NCI-H2029 treated with DMSO at 0.1 percent for 48 hours (cell line): ENCODE results near the gene PREX1.

Experiments used
- DNase-seq: peaks from one replicate; lab custom pipeline; 2025; lab: John Stamatoyannopoulos, UW

Gene PREX1

GRCh38 chr20:48620507-48621375 lies 207.1 kb downstream of the PREX1 start:
- DNase-seq: peak; percentile 80

GRCh38 chr20:48620154-48620506 lies 207.7 kb downstream of the PREX1 start:
- DNase-seq: no peak

DNA sequence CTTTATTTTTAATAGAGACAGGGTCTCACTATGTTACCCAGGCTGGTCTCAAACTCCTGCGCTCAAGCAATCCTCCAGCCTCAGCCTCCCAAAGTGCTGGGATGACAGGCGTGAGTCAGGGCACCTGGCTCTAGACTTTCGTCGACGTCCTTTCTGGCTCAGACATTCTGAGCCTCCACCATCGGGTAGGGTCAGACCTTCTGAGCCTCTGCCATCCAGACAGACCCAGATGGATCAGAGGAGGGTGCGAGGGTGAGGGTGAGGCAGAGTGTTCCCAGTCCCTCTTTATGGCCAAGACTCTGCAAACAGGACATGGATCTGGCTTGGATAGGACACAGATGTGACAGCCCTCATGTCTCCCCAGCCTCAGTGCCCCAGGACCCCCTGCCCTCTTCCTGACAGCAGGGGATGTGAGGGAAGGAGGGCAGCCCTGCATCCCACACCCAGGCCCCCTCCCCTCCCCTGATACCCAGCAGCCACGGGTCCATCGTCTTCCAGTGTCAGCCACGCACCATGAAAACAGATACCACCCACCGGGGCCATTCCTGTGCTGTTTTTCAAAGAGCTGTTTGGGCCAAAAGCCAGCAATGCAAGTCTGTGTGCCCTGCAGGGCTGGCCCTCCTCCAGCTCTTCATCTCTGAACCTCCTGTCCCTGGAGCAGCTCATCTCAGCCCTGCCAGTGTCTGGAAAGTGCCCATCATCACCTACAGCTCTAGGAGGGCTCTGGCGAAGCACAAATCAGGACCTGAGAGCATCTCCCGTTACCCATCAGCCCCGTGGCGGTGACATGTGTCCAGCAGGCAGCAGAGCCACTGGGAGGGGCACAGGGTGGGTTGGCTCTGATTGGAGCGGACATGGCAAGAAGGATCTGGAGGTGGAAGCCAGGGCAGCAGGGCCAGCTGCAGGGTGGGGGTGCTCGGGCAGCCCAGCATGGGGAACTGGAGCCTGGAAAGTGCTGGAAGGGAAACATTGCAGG lies 208.4 kb downstream of the PREX1 start:
- no peak for DNase-seq

DNA sequence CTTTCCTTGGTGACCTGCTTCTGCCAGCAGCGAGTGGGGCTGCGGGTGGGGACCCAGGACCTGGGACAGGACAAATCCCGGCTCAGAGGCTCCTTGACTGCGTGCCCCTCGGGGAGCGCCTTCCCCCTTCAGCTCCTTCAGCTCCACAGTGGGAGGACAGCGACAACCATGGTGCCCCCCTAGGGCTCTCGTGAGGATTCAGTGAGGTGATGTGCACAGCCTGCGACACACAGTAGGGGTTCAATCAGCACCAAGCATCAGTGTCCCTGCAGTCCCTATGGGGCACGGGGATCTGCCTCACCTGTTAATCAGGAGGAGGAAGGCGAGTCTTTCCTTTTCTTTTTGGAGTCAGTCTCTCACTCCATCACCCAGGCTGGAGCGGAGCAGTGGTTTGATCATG lies 209.2 kb downstream of the PREX1 start:
- DNase-seq: no peak

DNA sequence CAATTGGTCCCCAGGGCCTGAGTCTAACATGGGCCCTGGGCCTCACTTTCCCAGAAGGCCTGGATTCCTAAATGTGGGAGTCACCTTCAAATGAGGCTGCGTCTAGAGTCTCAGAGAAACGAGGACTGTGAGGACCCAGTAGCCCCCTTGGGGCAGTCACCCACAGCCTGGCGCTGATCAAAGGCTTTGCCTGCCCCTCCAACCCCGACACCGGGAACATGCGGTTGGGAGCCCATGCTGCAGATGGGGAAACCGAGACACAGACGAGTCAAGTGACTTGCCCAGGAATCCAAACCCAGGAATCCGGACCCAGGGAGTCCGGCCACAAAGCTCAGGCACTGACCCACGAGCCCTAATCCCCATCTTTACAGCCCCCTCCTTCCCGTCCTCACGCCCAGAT lies 209.7 kb downstream of the PREX1 start:
- no peak for DNase-seq

DNA sequence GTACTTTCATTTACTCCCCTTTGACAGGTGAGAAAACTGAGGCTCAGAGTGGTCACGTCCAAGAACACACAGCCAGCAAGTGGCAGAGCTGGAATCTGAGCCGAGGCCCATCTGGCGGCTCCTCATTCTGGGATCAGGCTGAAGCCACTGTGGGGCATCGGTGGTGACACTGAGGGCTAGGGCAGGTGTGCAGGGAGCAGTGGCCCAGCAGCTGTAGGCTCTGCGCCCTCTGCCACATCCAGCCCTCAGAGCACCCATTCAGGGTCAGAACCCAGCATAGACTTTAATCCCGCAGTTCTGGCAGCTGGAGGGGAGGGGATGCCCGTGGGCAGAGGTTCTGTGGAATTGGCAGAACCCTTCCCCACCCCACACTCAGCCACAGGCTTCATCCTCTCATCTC lies 210.3 kb downstream of the PREX1 start:
- no peak for DNase-seq

- DNase-seq: no peak
Measured at GRCh38 chr20:48616481-48616880, 211.3 kb downstream of the PREX1 start.

- DNase-seq: no peak
Measured at GRCh38 chr20:48615871-48616270, 211.9 kb downstream of the PREX1 start.

- no peak for DNase-seq
Measured at GRCh38 chr20:48614593-48615274, 213.1 kb downstream of the PREX1 start.

- DNase-seq: no peak
Measured at GRCh38 chr20:48613926-48614325, 213.9 kb downstream of the PREX1 start.

- no peak for DNase-seq
Measured at GRCh38 chr20:48612335-48612734, 215.5 kb downstream of the PREX1 start.

GRCh38 chr20:48610996-48611395 lies 216.8 kb downstream of the PREX1 start:
- DNase-seq: no peak

DNA sequence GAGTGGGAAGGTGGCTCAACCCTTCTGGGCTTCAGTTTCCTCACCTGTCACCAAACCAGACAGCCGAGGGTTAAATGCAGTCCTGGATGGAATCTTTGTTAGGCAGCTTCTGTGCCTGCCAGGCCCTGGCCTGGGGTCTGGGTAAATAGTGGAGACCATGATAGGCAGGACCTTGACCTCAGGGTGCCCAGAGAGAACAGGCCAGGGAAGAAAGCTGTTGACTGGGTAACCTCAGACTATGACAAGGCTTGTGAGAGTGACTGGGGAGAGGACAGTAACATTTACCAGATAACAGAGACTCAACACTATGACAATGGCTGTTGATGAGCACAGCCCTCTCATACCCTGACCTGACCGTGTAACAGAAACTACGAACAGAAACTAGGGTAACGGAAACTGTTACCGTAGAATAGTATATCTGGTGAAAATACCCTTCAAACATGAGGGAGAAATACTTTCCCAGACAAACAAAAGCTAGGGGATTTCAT lies 218.3 kb downstream of the PREX1 start:
- DNase-seq: no peak

DNA sequence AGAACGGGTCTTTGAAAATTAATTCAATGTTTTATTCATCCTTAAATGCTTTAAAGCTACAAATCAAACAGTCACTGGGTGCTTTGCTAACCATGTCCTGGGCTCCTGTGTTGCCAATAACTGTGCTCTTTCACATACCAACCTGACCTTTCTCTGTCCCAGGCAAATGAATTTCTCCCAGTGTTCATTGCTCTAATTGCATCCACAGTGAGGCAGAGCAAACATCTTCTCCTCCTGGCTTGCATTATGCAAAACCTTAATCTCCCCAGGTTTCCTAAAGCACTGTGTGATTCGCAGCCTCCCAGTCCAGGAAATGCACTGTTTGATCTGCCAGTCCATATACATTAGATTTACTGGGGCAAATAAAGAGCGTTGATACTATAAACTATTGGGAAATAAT lies 219.0 kb downstream of the PREX1 start:
- DNase-seq: no peak

GRCh38 chr20:48607544-48607865 lies 220.3 kb downstream of the PREX1 start:
- no peak for DNase-seq

- no peak for DNase-seq
Measured at GRCh38 chr20:48606841-48607543, 220.8 kb downstream of the PREX1 start.

DNA sequence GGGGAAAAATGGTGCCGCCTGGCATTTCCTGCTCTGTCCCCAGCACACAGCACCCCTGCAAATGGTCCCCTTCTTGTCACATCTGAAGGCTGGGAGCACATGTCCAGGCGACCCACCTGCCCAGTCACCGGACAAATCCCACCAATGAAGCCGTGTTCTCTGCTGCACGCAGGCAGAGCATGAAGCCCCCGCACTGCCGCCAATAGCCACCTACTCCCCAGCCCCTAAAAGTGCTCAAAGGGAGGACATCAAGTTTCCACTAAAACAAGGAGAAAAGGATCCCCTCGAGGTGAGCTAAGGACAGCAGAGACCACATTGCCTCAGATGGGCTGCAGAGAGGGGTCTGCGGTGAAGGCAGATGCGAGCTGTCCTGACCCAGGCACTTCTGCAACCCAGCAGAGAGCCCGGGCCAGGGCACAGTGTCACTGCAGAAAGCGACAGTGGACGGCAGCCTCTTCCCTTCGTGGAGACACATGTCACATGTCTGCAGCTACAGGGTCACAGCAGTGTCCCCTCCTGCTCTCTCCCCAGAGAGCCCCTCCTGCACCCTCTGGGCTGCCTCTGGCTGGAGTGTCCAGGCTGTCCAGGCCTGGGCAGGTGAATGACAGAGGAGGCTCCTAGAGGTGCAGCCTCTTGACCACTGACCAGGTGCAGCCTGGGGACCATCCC lies 221.5 kb downstream of the PREX1 start:
- no peak for DNase-seq

DNA sequence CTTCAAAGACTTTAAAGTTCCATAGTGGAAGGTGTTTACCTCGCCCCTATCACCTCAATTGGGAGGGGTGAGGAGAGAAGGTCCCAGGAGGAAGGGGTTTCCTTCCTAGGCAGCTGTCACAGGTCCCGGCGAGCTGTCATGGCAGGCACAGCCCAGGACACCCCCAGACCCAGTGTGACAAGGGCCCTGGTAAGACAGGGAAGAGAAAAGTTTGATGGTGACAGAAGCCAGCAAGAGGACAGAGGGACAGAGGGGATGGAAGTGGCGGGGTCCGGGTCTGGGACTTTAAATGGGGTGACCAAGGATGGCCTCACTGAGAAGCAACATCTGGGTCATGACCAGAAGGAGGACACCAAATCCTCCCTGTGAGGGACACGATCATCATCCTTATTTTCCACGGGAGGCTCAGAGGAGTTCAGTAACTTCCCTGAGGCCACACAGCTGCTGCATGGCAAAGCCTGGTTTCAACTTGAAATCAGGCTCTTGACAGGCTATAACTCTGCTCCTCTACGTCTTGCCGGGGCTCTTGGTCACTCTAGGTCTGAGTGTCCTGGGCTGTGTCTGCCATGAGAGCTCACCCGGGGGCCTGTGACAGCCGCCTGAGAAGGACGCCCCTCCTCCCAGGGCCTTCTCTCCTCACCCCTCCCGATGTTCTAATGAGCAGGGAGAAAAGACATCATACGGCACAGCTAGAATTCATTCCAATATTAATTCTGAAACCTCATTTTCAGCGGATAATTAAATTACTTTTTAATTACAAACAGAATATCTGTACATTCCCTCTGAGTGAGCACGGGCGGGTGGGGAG lies 222.2 kb downstream of the PREX1 start:
- DNase-seq: no peak

DNA sequence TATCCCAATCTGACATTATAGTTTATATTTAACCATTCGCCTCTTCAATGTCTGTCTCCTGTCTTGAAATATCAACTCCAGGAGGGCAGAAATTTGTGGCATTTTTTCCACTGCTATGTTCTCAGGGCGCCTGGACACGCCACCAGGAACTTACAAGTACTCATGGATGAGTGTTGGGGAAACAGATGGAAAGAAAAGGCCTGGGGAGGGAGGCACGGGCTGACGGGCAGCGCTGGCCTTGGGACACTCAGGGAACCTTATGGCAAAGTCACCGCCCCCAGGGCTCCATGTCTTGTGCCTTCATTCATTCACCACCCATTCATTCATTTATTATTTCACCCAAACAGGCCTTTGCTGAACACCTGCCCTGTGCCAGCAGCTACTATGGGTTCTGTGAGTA lies 222.9 kb downstream of the PREX1 start:
- DNase-seq: no peak

- DNase-seq: no peak
Measured at GRCh38 chr20:48604426-48604825, 223.4 kb downstream of the PREX1 start.
